SK-N-SH (cell line): ENCODE measurements around the gene CD207. TPM values are rescaled to one million over a fixed set of nuclear protein-coding genes. Genes with fewer than 3 reads are reported as not detected.

Experiments used
- CTCF ChIA-PET: fragments of 300-600, 350-600 bp; formaldehyde crosslinking; extraction: SDS; loops from one replicate; lab custom pipeline; 2021; lab: Yijun Ruan, JAX
- POLR2A ChIA-PET: fragments of 350-600 bp; sonication (Branson Sonifier 250); formaldehyde crosslinking; extraction: SDS; loops from one replicate; lab custom pipeline; 2020; ENCODE audit warnings: antibody characterized with exemption, inconsistent platforms; lab: Yijun Ruan, JAX
- DNase-seq: peaks from one replicate; pipeline ENCODE4 v3.0.0; 2012
- H2AFZ ChIP-seq: fragments of 200-600 bp; sonication (generic); 2 replicates; pipeline ENCODE4 v1.8.1; 2016; ENCODE audit warnings: antibody characterized with exemption, mild to moderate bottlenecking, low read depth
- H3F3A ChIP-seq: fragments of 200-600 bp; sonication (generic); replicated peaks from 2 replicates; pipeline ENCODE3; 2016; ENCODE audit warnings: antibody characterized with exemption, mild to moderate bottlenecking; ENCODE audit not compliant: insufficient read depth
- H3K27ac ChIP-seq, 2 experiments: fragments of 200-500 bp in 1 of 2; fragments of 200-600 bp in 1 of 2; sonication (Bioruptor generic) in 1 of 2; sonication (generic), shearing (Covaris generic) in 1 of 2; 2 replicates each; pipeline versions ENCODE4 v1.5.1 to v1.6.1; 2014 to 2016; ENCODE audit warnings: low read depth in 2 of 2, inconsistent platforms in 1 of 2, low read length in 1 of 2, mild to moderate bottlenecking in 1 of 2, mixed read lengths in 1 of 2
- H3K27me3 ChIP-seq: fragments of 200-600 bp; sonication (generic), shearing (Covaris generic); 2 replicates; pipeline ENCODE4 v1.6.1; 2016; ENCODE audit warnings: mixed run types; ENCODE audit not compliant: insufficient read depth
- H3K36me3 ChIP-seq, 2 experiments: fragments of 200-500 bp in 1 of 2; fragments of 200-600 bp in 1 of 2; sonication (Bioruptor generic) in 1 of 2; sonication (generic) in 1 of 2; replicated peaks in 1 of 2; 2 replicates each; pipeline versions ENCODE3 to v1.5.1; 2014 to 2016; ENCODE audit warnings: low read length in 1 of 2, mild to moderate bottlenecking in 1 of 2; ENCODE audit not compliant: insufficient read depth in 2 of 2, control insufficient read depth in 1 of 2
- H3K4me1 ChIP-seq, 2 experiments: fragments of 200-500 bp in 1 of 2; fragments of 200-600 bp in 1 of 2; sonication (Bioruptor generic) in 1 of 2; sonication (generic), shearing (Covaris generic) in 1 of 2; 2 replicates each; pipeline versions ENCODE4 v1.5.1 to v1.6.1; 2014 to 2016; ENCODE audit warnings: low read depth in 1 of 2, low read length in 1 of 2, mixed run types in 1 of 2; ENCODE audit not compliant: insufficient read depth in 2 of 2, control insufficient read depth in 1 of 2
- H3K4me2 ChIP-seq: fragments of 200-600 bp; sonication (generic), shearing (Covaris generic); 2 replicates; pipeline ENCODE4 v1.6.1; 2017; ENCODE audit warnings: mixed run types
- H3K4me3 ChIP-seq, 2 experiments: fragments of 200-500 bp in 1 of 2; fragments of 200-600 bp in 1 of 2; sonication (Bioruptor generic) in 1 of 2; sonication (generic), shearing (Covaris generic) in 1 of 2; 2 replicates each; pipeline versions ENCODE4 v1.5.1 to v1.8.1; 2014 to 2016; ENCODE audit warnings: low read depth in 2 of 2, inconsistent platforms in 1 of 2, low read length in 1 of 2, mild to moderate bottlenecking in 1 of 2, mixed read lengths in 1 of 2, moderate library complexity in 1 of 2
- H3K79me2 ChIP-seq: fragments of 200-600 bp; sonication (generic); 2 replicates; pipeline ENCODE4 v1.8.1; 2017; ENCODE audit warnings: mild to moderate bottlenecking; ENCODE audit not compliant: insufficient read depth
- H3K9ac ChIP-seq: fragments of 200-600 bp; sonication (generic); 2 replicates; pipeline ENCODE4 v1.6.1; 2017; ENCODE audit warnings: mixed run types
- H3K9me2 ChIP-seq: fragments of 200-600 bp; sonication (generic); 2 replicates; pipeline ENCODE4 v1.6.1; 2017; ENCODE audit warnings: mixed run types
- H3K9me3 ChIP-seq: fragments of 200-600 bp; sonication (generic); 2 replicates; pipeline ENCODE4 v1.6.1; 2017; ENCODE audit warnings: mixed run types, mild to moderate bottlenecking, moderate library complexity
- H4K20me1 ChIP-seq: fragments of 200-600 bp; sonication (generic); 2 replicates; pipeline ENCODE4 v1.6.1; 2017; ENCODE audit warnings: mild to moderate bottlenecking, mixed run types; ENCODE audit not compliant: insufficient read depth
- EP300 ChIP-seq, 2 experiments: IDR thresholded peaks; 2 replicates each; pipeline versions ENCODE4 v1.4.0 to v1.6.1; 2012; ENCODE audit warnings: borderline replicate concordance in 1 of 2, low read depth in 1 of 2, low read length in 1 of 2
- FOXJ3 ChIP-seq: sonication (generic); formaldehyde crosslinking; IDR thresholded peaks from 2 replicates; pipeline ENCODE4 v1.5.1; 2020; ENCODE audit warnings: mild to moderate bottlenecking, missing genetic modification reagents
- FOXM1 ChIP-seq: IDR thresholded peaks from 2 replicates; pipeline ENCODE4 v1.4.0; 2012; ENCODE audit warnings: low read depth, mild to moderate bottlenecking
- GATA2 ChIP-seq: sonication (generic); formaldehyde crosslinking; IDR thresholded peaks from 2 replicates; pipeline ENCODE4 v1.5.0; 2020; ENCODE audit warnings: mild to moderate bottlenecking, missing genetic modification reagents
- IRF3 ChIP-seq: fragments of 150-350 bp; IDR thresholded peaks from 2 replicates; pipeline ENCODE4 v1.6.1; 2016; ENCODE audit warnings: mild to moderate bottlenecking, low read depth, low read length
- JUND ChIP-seq: IDR thresholded peaks from 2 replicates; pipeline ENCODE4 v1.4.0; 2012
- MAX ChIP-seq: IDR thresholded peaks from 2 replicates; pipeline ENCODE4 v1.4.0; 2012; ENCODE audit warnings: low read depth
- MXI1 ChIP-seq: IDR thresholded peaks from 2 replicates; pipeline ENCODE4 v1.6.1; 2012; ENCODE audit warnings: mild to moderate bottlenecking, low read depth, low read length, improper control_type of control experiment
- NRF1 ChIP-seq: IDR thresholded peaks from 2 replicates; pipeline ENCODE4 v1.6.1; 2012; ENCODE audit warnings: low read depth, mild to moderate bottlenecking, low read length
- POLR2AphosphoS5 ChIP-seq: IDR thresholded peaks from 2 replicates; pipeline ENCODE4 v1.6.1; 2012; ENCODE audit warnings: low read depth, low read length
- RCOR1 ChIP-seq: fragments of 150-350 bp; IDR thresholded peaks from 2 replicates; pipeline ENCODE4 v1.6.1; 2017; ENCODE audit warnings: antibody characterized with exemption, low read length
- RFX5 ChIP-seq: IDR thresholded peaks from 2 replicates; pipeline ENCODE4 v1.6.1; 2012; ENCODE audit warnings: mild to moderate bottlenecking, improper control_type of control experiment, low read length
- RXRA ChIP-seq: IDR thresholded peaks from 2 replicates; pipeline ENCODE4 v1.4.0; 2012; ENCODE audit warnings: low read depth, mild to moderate bottlenecking, borderline replicate concordance
- TAF1 ChIP-seq: IDR thresholded peaks from 2 replicates; pipeline ENCODE4 v1.6.1; 2012; ENCODE audit warnings: low read depth, mild to moderate bottlenecking, low read length, moderate library complexity, borderline replicate concordance
- TEAD4 ChIP-seq: IDR thresholded peaks from 2 replicates; pipeline ENCODE4 v1.4.0; 2012; ENCODE audit warnings: mild to moderate bottlenecking, borderline replicate concordance; ENCODE audit not compliant: insufficient read depth
- YY1 ChIP-seq: IDR thresholded peaks from 2 replicates; pipeline ENCODE4 v1.4.0; 2012; ENCODE audit warnings: low read depth, mild to moderate bottlenecking
- WGBS: methylation state at CpG from one replicate; pipeline ENCODE4 v1.1.6; 2017; ENCODE audit warnings: low lambda C conversion rate; 5-methylcytosine and 5-hydroxymethylcytosine counted together
- polyA plus RNA-seq, 3 experiments: library from polyadenylated mRNA; depleted of rRNA; stranded (reverse); fragments of >200 nt; gene quantifications; 2 replicates each; pipeline ENCODE4 v1.2.3, GENCODE V29; 2012

The CD207 gene
- polyA plus RNA-seq, 1 of the 3 experiments (the other 2 are of a cell fraction): 0.33 TPM

- TF ChIP-seq TEAD4: no peak
- TF ChIP-seq FOXM1: no peak
- TF ChIP-seq MXI1: no peak
- TF ChIP-seq IRF3: no peak
These were observed 29.0 kb downstream of the CD207 start (continued) for GRCh38 chr2:70806620-70807019.

DNA sequence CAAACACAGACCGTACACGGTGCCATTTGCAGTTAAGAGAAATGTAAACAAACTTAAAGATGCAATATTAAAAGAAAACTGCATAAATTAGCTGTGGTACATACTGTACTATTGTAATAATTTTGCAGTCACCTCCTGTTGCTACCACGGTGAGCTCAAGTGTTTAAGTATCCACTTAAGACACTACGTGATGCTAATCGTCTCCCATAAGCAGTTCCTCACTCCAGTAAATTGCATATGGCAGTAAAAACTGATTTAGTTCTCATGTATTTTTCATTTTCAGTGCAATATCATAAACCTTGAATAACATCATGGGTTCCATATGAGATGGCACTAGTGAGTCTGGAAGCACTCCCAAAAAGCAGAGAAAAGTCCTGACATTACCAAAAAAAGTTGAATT, 29.6 kb downstream of the CD207 start:
- no peak overlapping the region for H3K4me2 ChIP-seq
- no peak overlapping the region for H3K4me3 ChIP-seq
- CTCF ChIA-PET: interaction anchor here (0.9 to 4.0 kb wide), 5 partner anchors 16 to 142 kb away, joined by 3 to 19 read pairs (median 3); partner anchors contain the start of gene FIGLA
- 40% methylated on average over 5 of the region's 5 CpGs for WGBS
- no peak overlapping the region for H3K9ac ChIP-seq
- no peak overlapping the region for H2AFZ ChIP-seq
- H3K4me1 ChIP-seq: no peaks in the 10 kb centered on the region
- H4K20me1 ChIP-seq: no peaks in the 10 kb centered on the region
- no peaks in the 10 kb centered on the region for H3K79me2 ChIP-seq
- POLR2A ChIA-PET: no interaction called here
- no peaks in the 10 kb centered on the region for H3F3A ChIP-seq
- TF ChIP-seq JUND: no peak
- no peak for TF ChIP-seq POLR2AphosphoS5
- TF ChIP-seq EP300 (IDR thresholded peaks at IDR 0.05; ENCODE audit: borderline replicate concordance in 1 of 2, low read depth in 1 of 2, low read length in 1 of 2): no peak
- TF ChIP-seq NRF1: no peak
- TF ChIP-seq YY1: no peak
- no peak for TF ChIP-seq MXI1
- no peak for TF ChIP-seq GATA2 (CRISPR knock-in tag)
- TF ChIP-seq TEAD4: no peak
- no peak for TF ChIP-seq TAF1
- TF ChIP-seq FOXJ3 (CRISPR knock-in tag): no peak
- TF ChIP-seq MAX: no peak
- TF ChIP-seq RXRA: no peak
- TF ChIP-seq RCOR1: no peak
- no peak for TF ChIP-seq RFX5
- H3K27me3 ChIP-seq: no peaks in the 10 kb centered on the region; the same call in 1 of the 2 replicates
- no peaks in the 10 kb centered on the region for H3K9me2 ChIP-seq
- H3K36me3 ChIP-seq: no peaks in the 10 kb centered on the region
- no peak overlapping the region for H3K27ac ChIP-seq
- H3K9me3 ChIP-seq: no peaks in the 10 kb centered on the region
- DNase-seq: no peak
